LNCAP (cell line): Measurements from ENCODE around the gene TRPC4AP.

Experiments used
- TF ChIP-seq, protein P1 (sequence below): fragments of 450-650 bp; IDR thresholded peaks from 2 replicates; pipeline ENCODE4 v1.5.1; 2017; ENCODE audit warnings: mild to moderate bottlenecking

Gene TRPC4AP

GRCh38 chr20:35060168-35060567 is 32.4 kb downstream of the TRPC4AP start:
- TF ChIP-seq, protein P1, sequence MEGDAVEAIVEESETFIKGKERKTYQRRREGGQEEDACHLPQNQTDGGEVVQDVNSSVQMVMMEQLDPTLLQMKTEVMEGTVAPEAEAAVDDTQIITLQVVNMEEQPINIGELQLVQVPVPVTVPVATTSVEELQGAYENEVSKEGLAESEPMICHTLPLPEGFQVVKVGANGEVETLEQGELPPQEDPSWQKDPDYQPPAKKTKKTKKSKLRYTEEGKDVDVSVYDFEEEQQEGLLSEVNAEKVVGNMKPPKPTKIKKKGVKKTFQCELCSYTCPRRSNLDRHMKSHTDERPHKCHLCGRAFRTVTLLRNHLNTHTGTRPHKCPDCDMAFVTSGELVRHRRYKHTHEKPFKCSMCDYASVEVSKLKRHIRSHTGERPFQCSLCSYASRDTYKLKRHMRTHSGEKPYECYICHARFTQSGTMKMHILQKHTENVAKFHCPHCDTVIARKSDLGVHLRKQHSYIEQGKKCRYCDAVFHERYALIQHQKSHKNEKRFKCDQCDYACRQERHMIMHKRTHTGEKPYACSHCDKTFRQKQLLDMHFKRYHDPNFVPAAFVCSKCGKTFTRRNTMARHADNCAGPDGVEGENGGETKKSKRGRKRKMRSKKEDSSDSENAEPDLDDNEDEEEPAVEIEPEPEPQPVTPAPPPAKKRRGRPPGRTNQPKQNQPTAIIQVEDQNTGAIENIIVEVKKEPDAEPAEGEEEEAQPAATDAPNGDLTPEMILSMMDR = no peak

DNA sequence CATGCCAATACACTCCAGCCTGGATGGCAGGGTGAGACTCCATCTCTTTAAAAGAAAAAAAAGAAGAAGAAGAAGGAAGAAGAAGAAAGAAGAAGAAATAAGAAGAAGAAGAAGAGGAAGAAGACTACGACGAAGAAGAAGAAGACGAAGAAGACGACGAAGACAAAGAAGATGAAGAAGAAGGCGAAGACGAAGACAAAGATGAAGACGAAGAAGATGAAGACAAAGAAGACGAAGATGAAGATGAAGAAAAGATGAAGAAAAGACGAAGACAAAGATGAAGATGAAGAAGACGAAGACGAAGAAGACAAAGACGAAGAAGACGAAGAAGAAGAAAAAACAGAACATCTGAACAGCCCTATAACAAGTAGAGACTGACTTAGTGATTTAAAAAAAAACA is 33.0 kb downstream of the TRPC4AP start:
- TF ChIP-seq, protein P1 = no peak

DNA sequence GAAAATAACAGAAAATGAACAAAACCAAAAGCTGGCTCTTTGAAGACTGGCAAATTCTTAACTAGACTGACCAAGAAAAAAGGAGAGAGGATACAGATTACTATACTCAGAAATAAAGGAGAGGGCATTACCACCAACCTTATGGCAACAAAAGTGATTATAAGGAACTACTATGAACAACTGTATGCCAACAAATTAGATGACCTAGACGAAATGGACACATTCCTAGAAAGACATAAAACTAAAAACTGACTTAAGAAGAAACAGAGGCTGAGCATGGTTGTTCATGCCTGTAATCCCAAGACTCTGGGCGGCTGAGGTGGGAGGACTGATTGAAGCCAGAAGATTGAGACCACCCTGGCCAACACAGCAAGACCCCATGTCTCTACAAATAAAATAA is 33.5 kb downstream of the TRPC4AP start:
- TF ChIP-seq, protein P1 = no peak

GRCh38 chr20:35055445-35056276 is 36.9 kb downstream of the TRPC4AP start:
- TF ChIP-seq, protein P1 = no peak

- TF ChIP-seq, protein P1 = no peak
Measured at GRCh38 chr20:35054814-35055213, 37.8 kb downstream of the TRPC4AP start.

DNA sequence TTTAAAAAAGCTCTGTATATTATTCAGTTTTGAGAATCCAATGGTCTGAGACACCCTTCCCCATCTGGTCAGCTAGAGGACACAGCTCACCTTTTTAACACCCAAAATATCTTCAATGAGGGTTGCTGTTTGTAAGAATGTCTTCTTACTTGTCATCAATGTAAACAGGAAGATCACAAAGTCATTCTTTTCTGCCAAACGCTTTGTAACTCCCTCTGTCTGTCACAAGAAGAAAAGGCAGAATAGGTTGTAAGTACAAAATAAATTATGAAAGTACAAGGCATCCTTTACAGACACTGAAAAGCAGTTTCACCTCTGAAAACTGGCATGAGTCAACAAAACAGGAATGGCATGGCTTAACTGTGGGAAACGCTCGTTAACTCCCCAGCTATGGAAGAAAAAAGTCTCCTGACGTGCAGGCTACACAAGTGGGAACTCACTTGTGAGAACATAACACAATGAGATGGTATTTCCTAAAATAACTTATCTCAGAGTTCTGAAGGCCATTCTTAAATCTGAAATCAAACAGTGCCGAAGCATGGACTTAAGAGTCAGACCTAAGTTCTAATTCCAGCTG is 42.7 kb downstream of the TRPC4AP start:
- TF ChIP-seq, protein P1 = no peak; the same call in 1 of the 2 replicates

GRCh38 chr20:35048739-35049138 is 43.9 kb downstream of the TRPC4AP start:
- TF ChIP-seq, protein P1 = no peak
